ENCODE measurements around the gene PKNOX2.

Gene PKNOX2

DNA sequence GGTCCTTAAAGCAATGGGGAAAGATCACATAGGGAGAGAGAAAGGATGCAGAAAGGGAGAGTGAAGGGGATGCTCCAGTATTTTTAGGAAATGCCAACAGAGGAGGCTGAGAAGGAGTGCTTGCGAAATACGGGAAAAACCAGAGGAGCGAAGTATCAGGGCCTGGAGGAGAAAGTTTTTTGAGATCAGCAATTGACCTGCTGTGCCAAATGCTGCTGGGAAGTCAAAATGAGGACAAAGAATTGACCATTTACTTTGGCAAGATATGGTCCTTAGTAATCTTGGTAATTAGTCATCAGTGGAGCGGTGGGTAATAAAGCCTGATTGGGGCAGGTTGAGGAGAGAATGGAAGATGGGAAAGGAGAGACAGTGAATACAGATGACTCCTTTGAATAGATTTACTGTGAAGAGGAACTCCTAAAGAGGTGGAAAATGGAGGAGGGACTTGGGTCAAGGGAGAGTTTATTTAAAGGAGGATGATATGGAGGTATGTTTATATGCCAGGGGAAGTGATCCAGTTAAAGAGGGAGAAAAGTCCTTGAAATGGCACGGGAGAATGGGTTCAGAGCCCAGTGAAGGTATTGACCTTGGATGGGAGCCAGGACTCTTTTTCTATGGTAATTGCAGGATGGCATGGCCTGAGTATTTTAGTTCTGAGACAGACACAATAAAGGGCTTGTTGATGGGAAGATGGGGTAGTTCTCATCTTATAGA, 111.5 kb downstream of the PKNOX2 start:
- DNase-seq (ENCODE audit: extremely low spot score, insufficient read length, low read depth) = no peak
- FAIRE-seq = no peak

DNA sequence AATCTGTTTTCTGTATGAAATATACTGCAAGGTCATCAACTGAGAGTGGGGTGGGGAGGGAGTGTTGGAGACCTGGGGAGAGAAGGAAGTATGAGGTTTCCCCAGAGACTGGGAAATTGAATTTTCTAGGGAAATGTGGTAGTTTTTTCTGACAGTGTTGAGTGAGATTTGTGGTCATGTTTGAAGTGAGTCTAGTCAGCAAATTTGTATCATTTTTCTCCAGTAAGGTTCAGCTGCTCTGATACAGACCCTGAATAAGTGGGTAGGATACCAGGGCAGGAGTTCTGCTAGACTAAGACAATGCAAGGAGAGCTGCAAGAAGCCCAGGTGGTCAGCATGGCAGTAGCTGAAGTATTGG, 112.0 kb downstream of the PKNOX2 start:
- no peak for FAIRE-seq
- no peak for DNase-seq (ENCODE audit: extremely low spot score, insufficient read length, low read depth)

DNA sequence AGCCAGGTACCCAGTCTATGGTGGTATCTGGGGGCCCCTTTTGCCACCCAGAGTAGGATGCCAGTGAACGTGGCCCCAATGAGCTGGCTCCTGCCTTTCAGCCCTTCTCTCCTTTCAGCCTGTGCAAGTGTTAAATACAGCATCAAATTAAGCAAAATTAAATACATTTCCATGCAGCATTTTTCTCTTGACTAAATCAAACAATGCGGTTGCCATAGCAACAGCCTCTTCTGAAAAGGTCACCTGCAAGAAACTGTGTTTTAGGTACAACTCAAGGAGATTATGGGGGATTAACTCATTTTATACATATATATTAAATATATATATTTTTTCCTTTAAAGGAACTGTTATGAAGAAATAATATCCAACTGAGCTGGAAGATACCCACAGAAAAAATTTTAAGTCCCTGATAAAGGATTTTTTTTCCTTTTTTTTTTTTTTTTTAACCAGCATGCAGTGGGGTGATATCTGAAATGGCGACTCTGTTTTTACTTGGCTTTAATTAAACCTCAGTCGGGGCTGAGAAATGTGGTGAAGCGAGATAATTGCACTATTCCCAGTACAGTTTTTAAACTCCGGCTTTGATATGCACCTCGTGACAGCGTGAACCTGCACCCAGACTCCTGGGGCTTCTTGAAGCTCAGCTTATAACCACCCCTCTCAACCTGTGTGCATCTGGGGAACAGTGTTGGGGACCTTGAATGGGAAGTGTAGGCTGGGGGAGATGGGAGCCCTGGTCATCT, 115.3 kb downstream of the PKNOX2 start:
- DNase-seq (ENCODE audit: extremely low spot score, insufficient read length, low read depth) (no peak), FAIRE-seq (no peak)

DNA sequence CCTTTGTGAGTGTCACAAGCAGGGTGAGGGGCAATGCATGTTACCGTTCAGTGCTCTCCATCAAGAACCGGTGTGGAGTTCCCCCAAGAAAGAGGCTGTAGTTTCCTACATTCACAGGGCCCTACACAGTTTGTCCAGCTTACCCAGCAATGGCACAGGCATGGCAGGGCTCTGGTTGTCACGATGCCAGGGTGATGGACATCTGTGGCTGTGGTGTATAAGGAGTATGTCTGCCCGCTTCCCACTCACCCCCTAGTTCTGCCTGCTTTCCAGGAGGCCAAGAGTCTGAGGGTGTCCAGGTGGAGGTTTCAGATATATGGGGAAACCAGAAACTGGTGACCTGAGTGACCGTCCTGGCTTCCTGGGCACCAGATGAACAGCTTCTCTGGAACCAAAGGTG, 116.1 kb downstream of the PKNOX2 start:
- FAIRE-seq (no peak), DNase-seq (ENCODE audit: extremely low spot score, insufficient read length, low read depth) (no peak)

DNA sequence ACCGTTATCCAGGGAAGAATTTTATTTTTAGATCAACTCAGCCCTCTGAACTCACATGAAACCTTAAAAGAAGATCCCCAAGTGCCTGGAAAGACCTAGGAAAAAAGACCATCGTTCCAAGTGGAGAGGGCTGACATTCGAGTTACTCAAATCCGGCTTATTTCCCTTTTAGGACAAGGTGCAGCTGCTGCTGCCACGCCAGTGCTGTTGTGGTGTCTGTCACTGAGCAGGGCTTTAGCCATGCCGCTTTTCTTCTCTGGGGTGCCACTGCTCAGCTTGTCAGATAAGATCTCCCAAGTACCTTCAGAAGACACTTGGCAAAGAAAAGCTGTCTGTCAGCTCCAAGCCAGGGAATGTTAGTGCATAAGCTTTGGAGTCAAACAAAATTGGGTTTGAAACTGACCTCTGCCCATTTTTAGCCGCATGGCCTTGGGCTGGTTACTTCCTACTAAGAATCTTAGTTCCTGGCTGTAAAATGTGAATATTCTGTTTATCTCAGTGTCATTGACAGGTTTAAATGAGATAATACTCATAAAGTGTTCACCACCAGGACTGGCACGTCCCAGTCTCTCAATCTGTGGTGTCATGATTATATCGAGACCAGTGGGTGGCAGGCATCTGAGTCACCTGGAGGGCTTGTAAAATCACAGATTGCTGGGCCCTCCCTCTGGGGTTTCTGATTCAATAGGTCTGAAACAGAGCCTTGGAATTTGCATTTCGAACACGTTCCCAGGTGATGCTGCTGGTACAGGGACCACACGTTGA, 117.5 kb downstream of the PKNOX2 start:
- no peak for DNase-seq (ENCODE audit: extremely low spot score, insufficient read length, low read depth)
- FAIRE-seq = no peak

DNA sequence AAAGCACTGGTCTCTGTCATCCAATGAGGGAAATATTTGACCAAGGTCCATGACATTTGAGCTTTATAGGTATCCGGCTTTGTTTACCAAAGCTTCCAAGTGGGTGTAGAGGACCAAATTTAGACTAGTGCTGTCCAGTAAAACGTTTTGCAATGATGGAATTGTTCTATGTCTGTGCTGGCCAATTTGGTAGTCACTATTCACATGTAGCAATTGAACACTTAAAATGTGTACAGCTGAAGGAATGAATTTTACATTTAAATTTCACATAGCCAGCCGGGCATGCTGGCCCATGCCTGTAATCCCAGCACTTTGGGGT, 118.0 kb downstream of the PKNOX2 start:
- DNase-seq (ENCODE audit: extremely low spot score, insufficient read length, low read depth) (no peak), FAIRE-seq (no peak)

DNA sequence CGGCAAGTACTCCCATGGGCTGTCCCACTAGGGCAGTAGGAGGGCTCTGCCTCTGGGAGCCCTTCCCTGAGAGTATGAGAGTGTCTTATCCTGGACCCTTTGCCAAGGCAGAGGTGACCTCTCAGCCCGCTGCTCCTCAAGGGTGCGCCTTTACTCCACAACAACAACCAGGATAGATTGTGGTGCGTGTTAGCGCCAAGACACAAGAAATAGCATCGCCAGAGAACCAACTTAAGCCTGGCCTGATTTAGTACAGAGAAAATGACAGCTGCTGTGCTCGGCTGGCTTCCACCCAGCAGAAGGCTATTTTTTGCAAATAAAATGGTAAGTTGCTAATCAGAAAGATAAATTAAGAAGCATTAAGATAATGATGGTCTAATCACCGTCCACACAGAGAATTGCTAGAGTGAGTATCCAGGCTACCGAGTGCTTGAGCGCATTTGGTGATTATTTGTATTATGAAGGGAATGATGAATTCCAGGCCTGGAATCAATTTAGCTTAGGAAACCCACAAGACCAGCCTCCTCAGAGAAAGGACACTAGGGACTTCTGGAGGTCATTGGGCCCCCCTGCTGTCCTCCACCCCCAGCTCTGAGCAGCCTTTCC, 119.8 kb downstream of the PKNOX2 start:
- FAIRE-seq (no peak), DNase-seq (ENCODE audit: extremely low spot score, insufficient read length, low read depth) (no peak)

DNA sequence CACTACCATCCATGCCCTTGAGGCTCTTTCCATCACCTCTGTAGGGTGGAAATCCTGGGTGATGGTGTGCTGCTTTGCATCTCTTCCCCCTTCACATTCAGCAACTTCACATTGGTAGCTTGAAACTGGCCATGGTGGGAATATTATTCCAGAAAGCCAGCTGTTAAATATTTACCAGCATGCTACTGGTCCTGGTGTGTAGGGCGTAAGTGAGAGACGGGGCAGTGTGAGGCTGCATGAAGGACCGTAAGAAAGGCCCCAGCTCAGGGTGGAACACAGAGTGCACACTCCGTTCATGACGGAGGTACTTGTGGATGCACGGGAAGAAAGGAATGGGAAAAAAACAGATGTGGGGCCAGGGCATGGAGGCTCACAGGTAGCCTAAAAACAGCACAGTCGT, 121.3 kb downstream of the PKNOX2 start:
- DNase-seq (ENCODE audit: extremely low spot score, insufficient read length, low read depth) = no peak
- no peak for FAIRE-seq

DNA sequence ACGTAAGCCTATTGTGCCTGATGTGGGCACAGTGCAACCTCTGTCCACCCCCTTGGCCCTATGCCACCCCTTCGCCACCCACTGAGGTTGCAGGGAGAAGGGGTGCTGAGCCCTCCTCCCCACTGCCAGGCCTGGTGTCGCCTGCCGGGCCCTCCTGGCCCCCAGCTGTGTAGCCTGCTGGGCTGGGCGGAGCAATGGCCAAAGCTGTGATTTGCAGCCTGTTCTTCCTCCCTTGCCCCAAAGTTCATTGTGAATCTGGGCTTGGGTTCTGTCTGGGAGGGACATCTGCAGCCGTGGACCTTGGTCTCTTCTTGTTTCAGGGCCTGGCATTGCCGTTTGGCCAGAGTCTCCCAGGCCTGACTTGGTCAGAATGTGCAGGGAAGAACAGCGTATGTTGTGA, 121.9 kb downstream of the PKNOX2 start:
- DNase-seq (ENCODE audit: extremely low spot score, insufficient read length, low read depth) = no peak
- no peak for FAIRE-seq

DNA sequence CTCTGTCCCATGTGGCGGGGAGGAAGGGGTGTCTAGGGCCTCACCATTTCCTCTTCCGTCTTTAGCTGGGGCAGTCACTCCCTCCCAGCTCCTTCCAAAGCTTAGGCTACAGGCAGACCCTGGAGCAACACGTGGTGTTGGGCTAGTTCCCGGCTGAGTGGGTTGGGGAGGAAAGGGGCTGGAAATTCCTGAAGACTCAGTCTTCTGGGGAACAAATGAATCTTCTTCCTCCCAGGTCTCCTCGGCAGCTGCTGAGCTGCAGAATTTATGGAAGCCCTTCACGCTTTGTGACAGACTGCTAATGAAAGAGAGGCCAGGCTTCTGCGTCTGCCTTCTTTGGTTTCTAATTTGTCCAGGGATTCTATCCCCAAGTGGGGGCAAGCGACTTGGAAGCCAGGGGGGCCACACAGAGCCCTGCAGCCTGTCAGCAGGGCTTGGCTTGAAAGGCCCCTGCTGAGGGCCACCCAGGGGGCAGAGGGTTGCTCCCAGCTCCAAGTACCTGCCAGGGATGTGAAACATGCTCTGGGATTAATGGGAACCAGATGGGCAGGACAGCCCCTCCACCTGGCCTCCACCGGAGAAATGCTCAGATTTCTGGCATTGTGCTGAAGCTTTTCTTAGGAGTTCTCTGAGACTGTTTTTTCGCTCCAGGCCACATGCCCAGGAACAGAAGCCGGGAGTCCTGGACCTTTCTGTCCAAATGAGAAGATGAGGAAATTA, 123.1 kb downstream of the PKNOX2 start:
- no peak for DNase-seq (ENCODE audit: extremely low spot score, insufficient read length, low read depth)
- FAIRE-seq = no peak

DNA sequence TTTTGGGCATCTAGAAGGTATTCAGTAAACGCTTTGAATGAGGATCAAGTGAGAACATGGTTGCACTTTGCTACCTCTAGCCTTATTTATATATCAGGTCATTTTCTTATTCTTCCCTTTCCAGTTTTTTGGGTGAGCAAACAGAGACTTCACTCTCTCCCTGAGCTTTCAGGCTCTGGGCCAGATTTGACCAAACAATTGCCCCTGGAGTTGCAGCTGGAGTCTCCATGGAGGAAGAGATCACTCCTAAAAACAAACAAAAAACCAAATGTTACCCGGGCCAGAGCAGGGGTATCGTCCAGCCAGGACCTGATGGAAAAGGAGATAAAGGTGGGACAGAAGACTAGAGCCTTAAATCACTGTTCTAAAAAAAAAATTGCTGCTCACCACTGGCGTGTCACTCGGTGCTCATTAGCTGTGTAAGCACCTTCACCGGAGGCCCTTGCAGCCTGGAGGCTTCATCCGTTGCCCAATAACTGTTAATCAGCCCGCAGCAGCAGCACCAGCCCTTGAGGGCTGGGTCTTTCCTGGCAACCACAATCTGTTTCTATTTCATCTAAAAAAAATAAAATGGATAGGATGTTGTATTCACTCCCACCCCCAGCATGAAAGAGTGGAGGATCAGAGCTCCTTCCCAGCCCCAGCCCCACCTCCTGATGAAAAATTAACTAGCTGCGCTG, 125.0 kb downstream of the PKNOX2 start:
- FAIRE-seq = no peak
- no peak for DNase-seq (ENCODE audit: extremely low spot score, insufficient read length, low read depth)

DNA sequence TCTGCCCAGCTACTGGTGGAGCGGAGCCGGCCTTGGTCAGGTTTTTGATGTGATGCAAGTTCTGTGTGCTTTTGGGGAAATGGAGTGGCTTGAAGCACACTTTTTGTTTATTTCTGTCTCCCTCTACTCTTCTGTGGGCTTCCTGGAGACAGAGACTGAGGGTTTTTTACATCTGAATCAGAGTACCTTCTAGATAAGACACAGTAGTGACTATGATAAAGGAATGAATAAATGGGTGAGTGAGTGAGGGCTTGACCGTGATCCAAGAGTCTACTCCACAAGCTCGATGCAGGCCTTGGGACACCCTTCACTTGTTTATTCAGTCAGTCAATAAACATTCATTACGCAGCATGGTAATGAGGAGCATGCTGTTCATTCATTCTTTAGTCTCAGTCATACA, 125.7 kb downstream of the PKNOX2 start:
- FAIRE-seq = no peak
- DNase-seq (ENCODE audit: extremely low spot score, insufficient read length, low read depth) = no peak

DNA sequence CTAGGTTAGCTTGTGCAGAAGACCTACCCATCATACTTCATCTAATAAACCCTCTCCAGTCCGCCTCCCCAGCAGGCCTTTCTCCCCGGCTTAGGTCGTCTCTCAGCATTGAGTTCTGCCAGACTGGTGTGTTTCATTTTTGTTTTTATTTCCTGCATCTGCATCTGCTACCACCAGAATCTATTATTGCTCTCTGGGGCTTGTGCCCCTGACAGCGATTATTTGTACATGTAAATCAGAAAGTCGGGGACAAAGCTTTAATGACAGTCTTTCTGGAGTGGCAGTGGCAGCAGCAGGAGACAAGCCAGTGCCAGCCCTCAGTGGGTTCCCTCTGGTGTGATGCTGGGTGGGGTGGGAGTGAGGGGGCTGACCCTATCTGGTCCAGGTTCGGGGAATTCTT, 127.5 kb downstream of the PKNOX2 start:
- FAIRE-seq (no peak), DNase-seq (ENCODE audit: extremely low spot score, insufficient read length, low read depth) (no peak)

DNA sequence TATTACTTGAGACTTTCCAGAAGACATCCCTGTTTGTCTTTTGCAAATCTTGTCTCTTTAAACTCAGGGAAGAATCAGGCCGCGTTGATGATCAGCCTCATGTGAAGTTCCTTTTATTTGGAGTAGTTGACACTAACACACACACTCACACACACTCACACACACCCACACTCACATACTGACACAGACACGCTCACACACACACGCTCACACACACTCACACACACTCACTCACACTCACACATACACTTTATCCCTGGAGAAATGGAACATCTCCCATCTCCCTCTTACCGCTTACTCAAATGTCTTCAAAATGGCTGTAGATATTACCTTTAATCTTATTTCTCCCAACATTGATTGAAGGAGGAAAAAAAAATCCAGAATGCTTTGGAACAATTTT, 129.0 kb downstream of the PKNOX2 start:
- DNase-seq (ENCODE audit: extremely low spot score, insufficient read length, low read depth) = no peak
- FAIRE-seq = no peak

DNA sequence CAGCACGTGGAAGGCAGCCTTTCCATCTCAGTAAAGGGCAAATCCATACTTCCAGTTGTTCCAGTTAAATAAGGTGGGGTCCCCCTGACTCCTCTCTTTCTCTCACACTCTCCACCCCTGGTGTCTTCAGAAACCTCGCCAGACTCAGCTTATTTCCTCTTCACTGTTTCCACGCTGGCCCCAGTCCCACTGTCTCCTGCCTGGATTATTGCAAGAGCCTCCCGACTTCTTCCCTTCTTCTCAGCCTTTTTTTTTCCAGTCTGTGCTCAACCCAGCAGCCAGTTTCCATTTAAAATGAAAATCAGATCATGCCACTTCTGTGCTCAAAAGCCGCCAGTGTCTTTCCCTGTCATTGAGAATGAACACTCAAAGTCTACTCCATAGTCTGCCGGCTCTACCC, 131.4 kb downstream of the PKNOX2 start:
- FAIRE-seq = no peak
- DNase-seq (ENCODE audit: extremely low spot score, insufficient read length, low read depth) = no peak

DNA sequence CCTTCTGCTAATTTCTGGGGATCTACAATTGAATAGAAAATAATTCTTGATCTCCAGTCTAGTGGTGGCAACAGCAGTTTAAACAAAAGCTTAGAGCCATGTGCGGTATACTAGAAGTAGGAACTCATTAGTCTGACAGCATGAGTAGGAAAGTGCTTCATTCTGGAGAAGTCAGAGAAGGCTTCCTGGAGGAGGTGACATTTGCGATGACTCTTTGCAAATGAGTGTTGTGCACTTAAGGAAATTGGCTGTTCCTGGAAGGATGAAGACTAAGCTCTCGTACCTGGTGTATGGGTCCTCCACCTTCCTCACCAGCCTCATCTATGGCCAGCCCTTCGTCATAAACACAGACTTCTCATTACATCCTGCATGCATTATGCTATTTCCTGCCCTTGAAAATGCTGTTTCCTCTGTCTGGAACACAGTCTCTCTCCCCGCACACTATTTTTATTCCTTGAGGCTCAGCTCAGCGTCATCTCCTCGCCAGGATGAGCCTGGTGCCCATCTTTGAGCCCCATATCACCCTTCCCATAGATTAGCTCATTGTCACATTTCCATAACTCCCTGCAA, 132.9 kb downstream of the PKNOX2 start:
- FAIRE-seq (no peak), DNase-seq (ENCODE audit: extremely low spot score, insufficient read length, low read depth) (no peak)

DNA sequence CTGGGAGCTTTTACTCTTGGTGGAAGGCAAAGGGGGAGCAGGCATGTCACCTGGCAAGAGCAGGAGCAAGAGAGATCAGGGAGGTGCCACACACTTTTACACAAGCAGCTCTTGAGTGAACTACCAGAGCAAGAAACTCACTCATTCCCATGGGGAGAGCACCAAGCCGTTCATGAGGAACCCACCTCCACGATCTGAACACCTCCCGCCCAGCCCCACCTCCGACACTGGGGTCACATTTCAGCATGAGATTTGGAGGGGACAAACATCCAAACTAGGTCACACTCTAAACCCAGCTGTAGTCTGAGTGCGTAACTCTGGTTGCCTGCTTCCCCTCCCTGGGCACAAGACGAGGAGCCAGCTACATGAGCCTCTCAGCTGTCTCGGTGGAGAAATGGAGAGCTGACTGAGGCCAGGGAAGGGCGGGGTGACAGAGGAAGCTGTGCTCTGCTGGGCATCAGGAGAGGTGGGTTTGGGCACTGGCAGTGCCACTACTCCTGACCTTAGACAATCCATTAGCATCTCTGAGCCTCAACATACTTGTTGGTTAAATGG, 134.6 kb downstream of the PKNOX2 start:
- no peak for FAIRE-seq

DNA sequence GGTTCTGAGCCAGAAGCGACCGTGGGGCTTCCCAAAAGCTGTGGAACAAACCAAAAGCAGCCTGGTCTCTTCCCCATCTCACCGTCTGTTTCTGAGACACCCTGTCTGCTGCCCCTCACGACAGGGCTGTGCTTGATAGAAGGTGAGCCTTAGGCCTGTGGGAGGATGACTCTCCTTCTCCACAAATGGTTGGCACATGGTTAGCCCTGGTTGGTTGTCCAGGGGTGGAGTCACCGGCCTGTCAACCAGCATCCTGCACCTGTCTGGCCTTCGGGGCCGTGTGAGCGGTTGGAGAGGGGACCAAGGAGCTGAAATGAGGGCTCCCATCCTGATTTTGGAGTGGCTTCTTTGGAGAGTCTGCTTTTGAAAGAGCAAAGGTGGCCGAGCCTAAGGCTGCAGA, 135.3 kb downstream of the PKNOX2 start:
- no peak for FAIRE-seq
- DNase-seq (ENCODE audit: extremely low spot score, insufficient read length, low read depth) = no peak

More for the DNA sequence above, 134.6 kb downstream of the PKNOX2 start:
- DNase-seq (ENCODE audit: extremely low spot score, insufficient read length, low read depth) = no peak

DNA sequence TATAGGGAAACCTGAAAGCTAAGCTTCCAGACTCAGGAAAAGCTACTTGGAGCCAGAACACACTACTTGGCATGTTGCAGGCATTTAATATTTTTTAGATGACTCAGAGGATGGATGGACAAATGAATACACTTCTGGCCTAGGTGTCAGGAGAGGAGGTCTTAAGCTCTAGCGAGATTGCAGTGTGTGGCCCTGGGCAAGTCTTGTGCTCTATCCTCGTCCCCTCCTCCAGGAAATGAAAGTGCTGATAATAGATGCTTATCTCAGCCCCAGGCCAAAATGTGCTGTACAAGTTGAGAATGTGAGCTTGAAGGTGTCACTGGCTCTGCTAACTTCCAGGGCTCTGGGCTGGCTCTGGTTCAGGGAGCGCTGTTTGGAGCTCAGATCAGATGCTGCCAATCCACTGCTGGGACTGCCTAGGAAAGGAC, 136.3 kb downstream of the PKNOX2 start:
- FAIRE-seq (no peak), DNase-seq (ENCODE audit: extremely low spot score, insufficient read length, low read depth) (no peak)
